Measurements from ENCODE around the gene BMPR1A.
A peak's percentile ranks its signal among the peaks of the same experiment; 100 is the strongest.
"Not testable (repeated sequence)": the region's sequence is repeated elsewhere in the genome, so short reads cannot be mapped to it uniquely, and the experiment has no call there.

BMPR1A gene

DNA sequence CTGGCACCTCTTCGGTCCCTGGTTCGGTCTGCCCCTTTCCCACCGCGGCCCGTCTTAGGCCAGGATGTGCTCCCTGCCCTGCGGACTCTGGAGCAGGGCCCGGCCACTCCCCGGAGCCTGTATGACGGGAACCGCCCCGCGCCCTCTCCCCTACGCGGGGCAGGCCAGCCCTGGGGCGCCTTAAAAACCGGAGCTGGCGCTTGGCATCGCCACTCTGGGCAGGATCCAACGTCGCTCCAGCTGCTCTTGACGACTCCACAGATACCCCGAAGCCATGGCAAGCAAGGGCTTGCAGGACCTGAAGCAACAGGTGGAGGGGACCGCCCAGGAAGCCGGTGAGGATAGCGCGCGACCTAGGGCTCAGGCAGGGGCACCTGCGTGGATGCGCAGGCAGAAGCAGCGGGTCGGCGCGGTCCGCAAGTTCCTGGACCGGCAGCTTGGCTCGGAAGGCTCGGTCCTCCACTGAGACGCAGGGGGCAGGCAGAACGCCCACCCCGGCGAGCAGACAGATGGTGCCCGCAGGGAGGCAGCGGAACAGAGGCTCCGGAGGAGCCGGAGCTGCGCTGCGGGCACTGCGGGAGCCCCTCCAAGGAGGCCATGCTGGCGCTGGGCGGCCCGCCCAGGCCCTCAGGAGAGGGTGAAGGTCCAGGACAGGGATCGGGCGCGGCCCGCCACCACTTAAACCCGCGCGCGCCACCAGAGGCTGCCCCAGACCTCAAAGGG is 212.0 kb downstream of the BMPR1A start, which contains the start of gene ADIRF:
TSS of gene ADIRF (plus strand) at position 212 of the 723 bp plus-strand sequence. CDS start at position 275, 63 bp downstream.
- no peak for DNase-seq (ENCODE audit: low read depth in 2 of 2)

- no peak for DNase-seq (ENCODE audit: low read depth in 2 of 2)
These were observed 212.6 kb downstream of the BMPR1A start for GRCh38 chr10:86968994-86969355.

GRCh38 chr10:86969421-86970041 is 213.1 kb downstream of the BMPR1A start:
- no peak for DNase-seq (ENCODE audit: low read depth in 2 of 2)

DNA sequence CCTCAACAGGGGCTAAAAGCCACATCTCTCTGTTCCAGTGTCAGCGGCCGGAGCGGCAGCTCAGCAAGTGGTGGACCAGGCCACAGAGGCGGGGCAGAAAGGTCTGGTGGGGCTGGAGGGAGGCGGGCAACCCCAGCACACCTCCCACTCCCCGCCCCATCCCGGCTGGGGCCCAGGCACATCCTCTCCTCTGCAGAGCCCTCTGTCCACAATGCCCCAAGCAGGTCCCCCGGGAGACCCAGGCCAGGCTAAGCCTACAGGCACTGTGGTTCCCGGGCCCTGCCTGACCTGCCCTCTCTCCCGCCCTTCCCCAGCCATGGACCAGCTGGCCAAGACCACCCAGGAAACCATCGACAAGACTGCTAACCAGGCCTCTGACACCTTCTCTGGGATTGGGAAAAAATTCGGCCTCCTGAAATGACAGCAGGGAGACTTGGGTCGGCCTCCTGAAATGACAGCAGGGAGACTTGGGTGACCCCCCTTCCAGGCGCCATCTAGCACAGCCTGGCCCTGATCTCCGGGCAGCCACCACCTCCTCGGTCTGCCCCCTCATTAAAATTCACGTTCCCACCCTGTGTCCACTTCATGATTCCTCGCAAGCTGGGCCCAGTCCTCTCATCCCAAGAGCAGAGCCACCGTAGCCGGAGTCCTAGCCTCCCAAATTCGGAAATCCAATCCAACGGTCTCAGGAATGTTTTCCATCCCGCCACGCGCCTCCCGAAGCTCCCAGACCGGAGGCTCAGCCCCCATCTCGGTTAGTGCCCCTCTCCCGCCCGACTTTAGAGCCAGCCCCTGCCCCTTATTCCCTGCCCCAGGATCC is 214.0 kb downstream of the BMPR1A start:
- no peak for DNase-seq (ENCODE audit: low read depth in 2 of 2)

- no peak for DNase-seq (ENCODE audit: low read depth in 2 of 2)
These were observed 214.5 kb downstream of the BMPR1A start for GRCh38 chr10:86970982-86971231.

DNA sequence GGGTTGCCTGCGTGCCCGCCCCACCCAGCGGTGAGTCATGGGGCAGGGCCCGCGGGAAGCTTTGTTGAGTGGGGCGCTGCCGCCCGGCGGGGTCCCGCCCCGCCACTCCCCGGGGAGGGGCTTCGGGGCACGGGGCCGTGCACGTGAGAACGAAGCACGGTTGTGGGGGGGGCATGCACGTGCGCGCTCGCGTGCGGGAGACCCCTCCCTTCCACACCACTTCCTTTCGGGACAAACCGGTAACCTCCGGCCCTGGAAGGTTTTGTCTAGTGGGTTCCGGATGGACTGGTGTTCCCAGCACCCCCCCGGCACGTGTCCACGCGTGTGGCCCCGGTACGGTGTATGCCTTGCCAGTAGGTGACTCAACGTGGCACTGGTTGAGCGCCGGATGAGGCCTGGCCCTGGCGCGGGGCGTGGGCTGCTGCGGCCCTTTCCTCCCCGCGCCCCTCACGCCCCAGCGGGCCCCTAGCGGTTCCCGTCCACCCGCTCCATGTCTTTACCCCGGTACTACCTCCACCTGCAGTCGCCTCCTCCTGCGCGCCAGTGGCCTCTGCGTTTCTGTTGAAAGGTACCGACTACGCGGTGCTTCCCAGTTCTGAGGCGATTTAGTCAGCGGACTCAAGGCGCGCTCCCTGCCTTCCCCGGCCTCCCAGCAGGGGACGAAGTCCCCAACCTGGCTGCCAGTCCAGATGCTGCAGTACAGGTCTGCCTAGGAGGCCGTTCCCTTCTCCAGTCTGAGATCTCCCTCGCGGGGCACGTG is 215.0 kb downstream of the BMPR1A start:
- DNase-seq (ENCODE audit: low read depth in 2 of 2) = peak; percentile 71 to 78

DNA sequence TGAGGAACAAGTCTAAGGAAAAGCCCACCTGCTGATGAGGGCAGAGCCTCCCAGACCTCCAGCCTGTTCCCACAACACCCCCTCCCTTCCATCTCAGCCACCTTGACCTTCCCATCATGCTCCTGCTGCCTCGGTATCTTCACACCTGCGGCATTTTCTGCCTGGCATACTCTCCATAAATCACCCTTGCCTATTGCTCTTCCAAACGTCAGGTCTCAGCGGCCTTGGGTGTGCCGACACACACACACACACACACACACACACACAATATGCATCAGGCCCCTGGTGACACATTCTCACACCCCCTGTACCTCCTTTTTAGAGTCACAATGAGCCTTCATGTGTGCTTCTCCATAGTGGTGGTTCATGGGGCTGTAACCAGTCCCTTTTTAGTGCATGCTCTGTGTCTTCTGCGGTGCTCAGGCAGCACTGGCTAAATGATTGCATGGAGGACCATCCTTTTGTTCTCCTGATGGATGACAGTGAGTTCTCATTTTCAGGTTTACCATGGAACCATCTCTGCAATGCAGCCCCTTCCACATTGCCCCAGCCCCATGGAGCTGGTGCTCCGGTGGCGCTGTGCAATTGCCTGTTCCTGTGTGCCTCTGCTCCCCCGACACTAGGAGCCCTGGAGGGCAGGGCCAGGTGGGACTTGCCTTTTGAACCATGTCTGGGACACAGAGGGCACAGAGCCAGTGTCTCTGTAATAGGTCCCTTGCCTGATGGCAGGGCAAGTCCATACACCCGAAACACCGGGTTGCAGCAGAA is 216.4 kb downstream of the BMPR1A start:
- DNase-seq (ENCODE audit: low read depth in 2 of 2) = no peak

DNA sequence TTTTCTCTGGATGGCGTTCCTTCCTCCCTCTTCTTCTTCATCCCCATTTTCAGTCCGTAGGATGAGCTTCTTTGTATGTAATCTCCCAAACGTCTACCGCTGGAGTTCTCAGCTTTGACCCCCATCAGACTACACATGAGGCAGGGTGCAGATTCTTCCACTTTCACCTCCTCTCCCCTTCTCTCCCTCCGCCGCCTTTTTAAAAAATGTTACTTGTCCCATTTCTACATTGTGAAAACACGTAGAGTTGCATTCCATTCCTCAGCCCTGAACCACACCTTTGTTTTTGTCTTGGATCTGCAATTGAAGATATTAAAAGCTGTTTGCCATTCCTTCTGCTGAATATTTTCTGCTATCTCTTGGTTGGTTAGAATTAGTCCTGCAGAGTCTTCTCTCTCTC is 218.1 kb downstream of the BMPR1A start:
- no peak for DNase-seq (ENCODE audit: low read depth in 2 of 2)

- no peak for DNase-seq (ENCODE audit: low read depth in 2 of 2)
These were observed 220.1 kb downstream of the BMPR1A start for GRCh38 chr10:86976362-86977056.

GRCh38 chr10:86978457-86978856 is 222.0 kb downstream of the BMPR1A start:
- not testable (repeated sequence) for DNase-seq (ENCODE audit: low read depth in 2 of 2)

DNA sequence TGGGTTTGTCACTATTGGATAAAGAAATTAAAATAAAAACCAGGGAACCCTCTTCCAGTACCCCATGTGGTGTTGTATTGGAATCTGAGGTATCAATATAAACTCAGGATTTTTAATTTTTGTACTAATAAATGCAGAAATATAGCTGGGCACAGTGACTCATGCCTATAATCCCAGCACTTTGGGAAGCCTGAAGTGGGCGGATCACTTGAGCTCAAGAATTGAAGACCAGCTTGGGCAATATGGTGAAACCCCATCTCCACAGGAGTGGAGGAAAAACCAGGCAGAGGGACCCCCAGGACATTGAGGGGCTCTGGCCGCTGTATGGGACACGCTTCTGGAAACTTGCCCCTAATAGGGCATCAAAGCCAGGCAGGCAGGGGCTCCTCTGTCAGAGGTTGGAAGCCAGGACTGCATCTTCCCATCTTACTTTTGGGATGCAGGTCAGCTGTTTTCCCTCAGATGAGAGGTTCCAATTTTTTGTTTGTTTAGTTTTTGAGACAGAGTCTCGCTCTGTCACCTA is 222.9 kb downstream of the BMPR1A start:
- DNase-seq (ENCODE audit: low read depth in 2 of 2) = no peak

GRCh38 chr10:86979977-86980448 is 223.6 kb downstream of the BMPR1A start:
- no peak for DNase-seq (ENCODE audit: low read depth in 2 of 2)

DNA sequence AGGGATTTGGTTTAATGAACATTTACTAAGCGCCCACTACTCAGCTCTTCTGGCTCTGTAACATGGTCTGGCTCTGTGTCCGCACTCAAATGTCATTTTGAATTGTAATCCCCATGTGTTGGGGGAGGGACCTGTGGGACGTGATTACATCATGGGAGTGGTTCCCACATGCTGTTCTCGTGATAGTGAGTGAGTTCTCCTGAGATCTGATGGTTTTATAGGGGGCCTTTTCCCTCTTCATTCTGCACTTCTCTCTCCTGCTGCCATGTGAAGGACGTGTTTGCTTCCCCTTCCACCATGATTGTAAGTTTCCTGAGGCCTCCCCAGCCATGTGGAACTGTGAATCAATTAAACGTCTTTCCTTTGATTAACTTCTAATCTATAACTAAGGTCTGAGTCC is 224.6 kb downstream of the BMPR1A start:
- DNase-seq (ENCODE audit: low read depth in 2 of 2) = not testable (repeated sequence)

DNA sequence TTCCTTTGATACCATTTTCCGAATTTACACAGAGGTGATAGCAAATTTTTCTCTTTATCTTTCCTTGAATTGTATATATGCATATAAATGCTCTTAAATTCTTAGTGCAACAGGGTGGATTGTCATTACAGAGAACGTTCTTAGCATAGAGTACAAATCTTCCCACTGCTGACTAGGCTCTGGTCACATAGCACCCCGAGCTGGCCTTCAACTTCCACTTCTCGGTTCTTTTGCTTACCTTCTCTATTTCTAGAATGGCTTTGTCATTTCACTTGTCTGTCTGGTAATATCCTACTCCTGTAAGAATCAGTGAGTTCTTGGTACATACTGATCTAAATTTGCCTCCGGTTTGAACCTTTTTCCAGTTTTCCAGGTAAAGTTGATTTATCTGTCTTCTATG is 225.3 kb downstream of the BMPR1A start:
- DNase-seq (ENCODE audit: low read depth in 2 of 2) = no peak

All from stimulated activated CD4-positive, alpha-beta T cell treated with anti-CD3 and anti-CD28 coated beads, Interleukin-4, amount 100 ng/mL, for 48 hours (primary cell).